Astrocyte (in vitro differentiated cells and primary cell): ENCODE data around the gene FLRT2. TPM values are rescaled to one million over a fixed set of nuclear protein-coding genes. Genes with fewer than 3 reads are reported as not detected.

Experiments
- DNase-seq: peaks from one replicate; pipeline ENCODE4 v3.0.0-alpha.2; 2010; ENCODE audit warnings: low read depth
- FAIRE-seq: peaks from 2 replicates; lab custom pipeline; 2011; peaks lifted over from hg19 to GRCh38; lab: Jason Lieb, UNC
- H2AFZ ChIP-seq: 2 replicates; pipeline ENCODE4 v1.6.0; 2012; ENCODE audit warnings: low read depth, low read length, inconsistent platforms
- H3K27ac ChIP-seq: 2 replicates; pipeline ENCODE4 v1.5.1; 2011; ENCODE audit warnings: low read depth, low read length, inconsistent platforms
- H3K27me3 ChIP-seq: 2 replicates; pipeline ENCODE4 v1.6.0; 2011; ENCODE audit warnings: low read length, inconsistent platforms; ENCODE audit not compliant: insufficient read depth
- H3K36me3 ChIP-seq: 2 replicates; pipeline ENCODE4 v1.5.1; 2011; ENCODE audit warnings: low read length, inconsistent platforms; ENCODE audit not compliant: insufficient read depth
- H3K4me1 ChIP-seq: 2 replicates; pipeline ENCODE4 v1.5.1; 2011; ENCODE audit warnings: low read length, inconsistent platforms; ENCODE audit not compliant: insufficient read depth
- H3K4me2 ChIP-seq: 2 replicates; pipeline ENCODE4 v1.6.0; 2012; ENCODE audit warnings: low read length, inconsistent platforms
- H3K4me3 ChIP-seq: 2 replicates; pipeline ENCODE4 v1.5.1; 2011; ENCODE audit warnings: low read depth, mild to moderate bottlenecking, low read length, inconsistent platforms; ENCODE audit not compliant: insufficient read depth
- H3K79me2 ChIP-seq: 2 replicates; pipeline ENCODE4 v1.6.0; 2012; ENCODE audit warnings: mild to moderate bottlenecking, low read length, inconsistent platforms; ENCODE audit not compliant: insufficient read depth
- H3K9ac ChIP-seq: 2 replicates; pipeline ENCODE4 v1.6.0; 2012; ENCODE audit warnings: mild to moderate bottlenecking, low read length, inconsistent platforms
- H3K9me3 ChIP-seq: 2 replicates; pipeline ENCODE4 v1.5.1; 2012; ENCODE audit warnings: low read depth, mild to moderate bottlenecking, low read length, inconsistent platforms; ENCODE audit not compliant: insufficient read depth
- H4K20me1 ChIP-seq: 2 replicates; pipeline ENCODE4 v1.6.0; 2012; ENCODE audit warnings: low read length, inconsistent platforms; ENCODE audit not compliant: insufficient read depth
- H3K27ac Mint-ChIP-seq: one replicate; pipeline ENCODE4 v1.8.0; 2021; ENCODE audit warnings: mild to moderate bottlenecking, mixed read lengths; ENCODE audit not compliant: unreplicated experiment
- H3K27me3 Mint-ChIP-seq: one replicate; pipeline ENCODE4 v1.8.0; 2021; ENCODE audit warnings: low read depth, mixed read lengths; ENCODE audit not compliant: unreplicated experiment
- H3K36me3 Mint-ChIP-seq: one replicate; pipeline ENCODE4 v1.8.0; 2021; ENCODE audit warnings: low read depth, mixed read lengths; ENCODE audit not compliant: unreplicated experiment
- H3K4me1 Mint-ChIP-seq: one replicate; pipeline ENCODE4 v1.8.0; 2021; ENCODE audit warnings: low read depth, mixed read lengths; ENCODE audit not compliant: unreplicated experiment
- H3K4me3 Mint-ChIP-seq: one replicate; pipeline ENCODE4 v1.8.0; 2021; ENCODE audit warnings: mild to moderate bottlenecking, moderate library complexity, mixed read lengths; ENCODE audit not compliant: unreplicated experiment
- H3K9me3 Mint-ChIP-seq: one replicate; pipeline ENCODE4 v1.8.0; 2021; ENCODE audit warnings: mild to moderate bottlenecking, mixed read lengths; ENCODE audit not compliant: unreplicated experiment
- CTCF ChIP-seq: IDR thresholded peaks from 2 replicates; pipeline ENCODE4 v1.5.1; 2011; ENCODE audit warnings: low read depth, mild to moderate bottlenecking, inconsistent platforms, low read length, moderate library complexity; ENCODE audit not compliant: insufficient read depth
- EZH2 ChIP-seq: IDR thresholded peaks from 2 replicates; pipeline ENCODE4 v1.6.1; 2012; ENCODE audit warnings: mild to moderate bottlenecking, low read length, inconsistent platforms; ENCODE audit not compliant: insufficient read depth
- total RNA-seq: library from RNA; stranded (reverse); gene quantifications from 2 replicates; pipeline ENCODE4 v1.2.1, GENCODE V29; 2021

FLRT2 gene
- total RNA-seq, 1 donor from 2014 or later = 227 TPM

GRCh38 chr14:85532374-85533022, 2.6 kb downstream of the FLRT2 start:
- FAIRE-seq = no peak
- Histone ChIP-seq H3K4me1 (peaks cover 55% of the 10 kb centered on the region), H2AFZ (peak overlapping the region; percentile 87), H3K27me3 (peaks cover 17% of the 10 kb centered on the region), H3K4me3 (peak overlapping the region; percentile 66), H3K79me2 (no peaks in the 10 kb centered on the region), H3K9ac (peak overlapping the region; percentile 87), H3K9me3 (no peaks in the 10 kb centered on the region), H4K20me1 (peaks cover 8% of the 10 kb centered on the region), H3K27ac (no peak overlapping the region), H3K4me2 (peak overlapping the region; percentile 99), H3K36me3 (no peaks in the 10 kb centered on the region)
- Mint-ChIP-seq H3K9me3 (no peaks in the 10 kb centered on the region), H3K4me3 (peak overlapping the region; percentile 95), H3K27ac (peak overlapping the region; percentile 99), H3K27me3 (no peaks in the 10 kb centered on the region), H3K36me3 (peaks cover 15% of the 10 kb centered on the region), H3K4me1 (peaks cover 8% of the 10 kb centered on the region)
- TF ChIP-seq CTCF = no peak
- no peak for DNase-seq

- Mint-ChIP-seq H3K27me3 (no peaks in the 10 kb centered on the region), H3K4me1 (peaks cover 7% of the 10 kb centered on the region), H3K36me3 (peaks cover 15% of the 10 kb centered on the region), H3K27ac (peak overlapping the region; percentile 99), H3K4me3 (peak overlapping the region; percentile 95), H3K9me3 (no peaks in the 10 kb centered on the region)
- Histone ChIP-seq H3K4me2 (peak overlapping the region; percentile 99), H3K36me3 (no peaks in the 10 kb centered on the region), H3K27me3 (peaks cover 17% of the 10 kb centered on the region), H3K27ac (no peak overlapping the region), H3K9ac (peak overlapping the region; percentile 87), H3K4me3 (peak overlapping the region; percentile 66), H2AFZ (peak overlapping the region; percentile 87), H3K79me2 (no peaks in the 10 kb centered on the region), H3K9me3 (no peaks in the 10 kb centered on the region), H4K20me1 (peaks cover 8% of the 10 kb centered on the region), H3K4me1 (peaks cover 47% of the 10 kb centered on the region)
- no peak for FAIRE-seq
- DNase-seq = peak; percentile 78
- TF ChIP-seq EZH2 (no peak), CTCF (no peak)
These were observed 3.3 kb downstream of the FLRT2 start for GRCh38 chr14:85533023-85533860.
